AG04450 (cell line): ENCODE measurements around the gene MEX3D. TPM values are rescaled to one million over a fixed set of nuclear protein-coding genes. Genes with fewer than 3 reads are reported as not detected.
"Not testable (repeated sequence)": the region's sequence is repeated elsewhere in the genome, so short reads cannot be mapped to it uniquely, and the experiment has no call there.

Experiments
- CTCF ChIA-PET: fragments of 300-600, 350-600 bp; formaldehyde crosslinking; extraction: SDS; loops from one replicate; lab custom pipeline; 2022; ENCODE audit warnings: antibody characterized with exemption, inconsistent platforms; lab: Charles Lee
- POLR2A ChIA-PET: fragments of 350-600 bp; formaldehyde crosslinking; extraction: SDS; loops from one replicate; lab custom pipeline; 2021; ENCODE audit warnings: antibody characterized with exemption, inconsistent platforms; lab: Yijun Ruan, JAX
- DNase-seq: peaks from one replicate; pipeline ENCODE4 v3.0.0-alpha.2; 2011; ENCODE audit warnings: low read depth, low spot score
- H3K27ac ChIP-seq: one replicate; pipeline ENCODE4 v1.5.1; 2012; ENCODE audit warnings: low read depth, low read length, control low read depth
- H3K27me3 ChIP-seq: one replicate; pipeline ENCODE4 v1.6.0; 2012; ENCODE audit warnings: low read length; ENCODE audit not compliant: control insufficient read depth, insufficient read depth
- H3K4me3 ChIP-seq: 2 replicates; pipeline ENCODE4 v1.5.1; 2011; ENCODE audit warnings: mild to moderate bottlenecking, low read depth, low read length, control low read depth
- H3K9me3 ChIP-seq: 2 replicates; pipeline ENCODE4 v1.5.1; 2012; ENCODE audit warnings: low read length; ENCODE audit not compliant: control insufficient read depth, insufficient read depth
- CTCF ChIP-seq: IDR thresholded peaks from 2 replicates; pipeline ENCODE4 v1.5.1; 2011; ENCODE audit warnings: low read depth, low read length, control low read depth, inconsistent platforms
- polyA plus RNA-seq: library from polyadenylated mRNA; depleted of rRNA; stranded (reverse); fragments of >200 nt; gene quantifications from 2 replicates; pipeline ENCODE4 v1.2.3, GENCODE V29; 2011

Gene MEX3D
- polyA plus RNA-seq, 1 experiment, result 5.4 TPM

GRCh38 chr19:1553415-1553814 lies 14.7 kb downstream of the MEX3D start:
- ChIA-PET POLR2A (no interaction called here), CTCF (no interaction called here)
- Histone ChIP-seq H3K27ac (no peak overlapping the region), H3K4me3 (no peak overlapping the region), H3K9me3 (no peaks in the 10 kb centered on the region; the same call in 1 of the 2 replicates), H3K27me3 (no peaks in the 10 kb centered on the region)
- DNase-seq, result no peak
- no peak for TF ChIP-seq CTCF

- Histone ChIP-seq H3K9me3 (no peaks in the 10 kb centered on the region; the same call in 1 of the 2 replicates), H3K27me3 (no peaks in the 10 kb centered on the region), H3K4me3 (no peak overlapping the region), H3K27ac (no peak overlapping the region)
- ChIA-PET POLR2A (no interaction called here), CTCF (interaction anchor here (1.1 kb wide), 1 partner anchor 12 kb away, joined by 6 read pairs; no protein-coding TSS in a partner anchor)
- no peak for TF ChIP-seq CTCF
- no peak for DNase-seq
Observed at GRCh38 chr19:1551068-1552040, 16.8 kb downstream of the MEX3D start.

- no peak for TF ChIP-seq CTCF
Observed at GRCh38 chr19:1549332-1549945, 18.7 kb downstream of the MEX3D start.

GRCh38 chr19:1540365-1540925 lies 27.7 kb downstream of the MEX3D start:
- no peaks in the 10 kb centered on the region for H3K9me3 ChIP-seq
- H3K4me3 ChIP-seq, result no peak overlapping the region
- ChIA-PET CTCF (interaction anchor here (0.6 kb wide), 1 partner anchor 314 kb away, joined by 4 read pairs; no protein-coding TSS in a partner anchor), POLR2A (no interaction called here)
- H3K27me3 ChIP-seq, result peaks cover 11% of the 10 kb centered on the region
- no peak for DNase-seq
- no peak for TF ChIP-seq CTCF
- H3K27ac ChIP-seq, result no peak overlapping the region

More at GRCh38 chr19:1549332-1549945, 18.7 kb downstream of the MEX3D start:
- H3K27ac ChIP-seq, result no peak overlapping the region
- CTCF ChIA-PET, result no interaction called here
- no peak for DNase-seq
- H3K9me3 ChIP-seq, result no peaks in the 10 kb centered on the region; the same call in 1 of the 2 replicates
- H3K27me3 ChIP-seq, result no peaks in the 10 kb centered on the region
- H3K4me3 ChIP-seq, result no peak overlapping the region
- POLR2A ChIA-PET, result no interaction called here

- H3K27ac ChIP-seq, H3K4me3 ChIP-seq, POLR2A ChIA-PET, DNase-seq, H3K9me3 ChIP-seq: not testable (repeated sequence)
- H3K27me3 ChIP-seq, result peaks cover 11% of the 10 kb centered on the region
- CTCF ChIA-PET, result interaction anchor here (0.7 to 1.0 kb wide), 2 partner anchors 12 to 132 kb away, joined by 3 to 6 read pairs; no protein-coding TSS in a partner anchor
Observed at GRCh38 chr19:1539749-1540148, 28.4 kb downstream of the MEX3D start.
